Spleen (tissue), 11 donors: ENCODE results near the gene EPHB1. TPM values are rescaled to one million over a fixed set of nuclear protein-coding genes. Genes with fewer than 3 reads are reported as not detected.

Source experiments
- DNase-seq: peaks from one replicate; pipeline ENCODE4 v3.0.0-alpha.2; 2020
- H3K27ac ChIP-seq, 8 donors: fragments of 200-600 bp; sonication (generic) in 7 of 8; 1 replicate in 4 of 8; 2 replicates in 4 of 8; pipeline versions ENCODE4 v1.5.0 to v1.8.0; 2016 to 2021; ENCODE audit warnings: inconsistent platforms in 4 of 8, mild to moderate bottlenecking in 4 of 8, moderate library complexity in 1 of 8
- H3K27me3 ChIP-seq, 7 donors: fragments of 200-600 bp; sonication (generic) in 6 of 7; replicated peaks in 1 of 7; 1 replicate in 4 of 7; 2 replicates in 3 of 7; pipeline versions ENCODE4 v1.5.0 to v1.8.0; 2016 to 2021; ENCODE audit warnings: inconsistent platforms in 3 of 7, mild to moderate bottlenecking in 1 of 7
- H3K36me3 ChIP-seq, 6 donors: fragments of 200-600 bp; sonication (generic) in 5 of 6; 1 replicate in 4 of 6; 2 replicates in 2 of 6; pipeline versions ENCODE4 v1.5.0 to v1.8.0; 2016 to 2021; ENCODE audit warnings: inconsistent platforms in 2 of 6
- H3K4me1 ChIP-seq, 6 donors: fragments of 200-600 bp; sonication (generic) in 5 of 6; 1 replicate in 3 of 6; 2 replicates in 3 of 6; pipeline versions ENCODE4 v1.5.0 to v1.8.0; 2016 to 2021; ENCODE audit warnings: inconsistent platforms in 3 of 6
- H3K4me3 ChIP-seq, 8 donors: fragments of 200-600 bp; sonication (generic) in 7 of 8; 1 replicate in 4 of 8; 2 replicates in 4 of 8; pipeline versions ENCODE4 v1.5.0 to v1.8.0; 2016 to 2021; ENCODE audit warnings: inconsistent platforms in 4 of 8, mild to moderate bottlenecking in 4 of 8, moderate library complexity in 2 of 8
- H3K9me3 ChIP-seq, 8 donors: fragments of 200-600 bp; sonication (generic) in 7 of 8; 1 replicate in 4 of 8; 2 replicates in 4 of 8; pipeline versions ENCODE4 v1.5.0 to v1.8.0; 2016 to 2021; ENCODE audit warnings: inconsistent platforms in 4 of 8
- CTCF ChIP-seq, 11 experiments: fragments of 200-600 bp in 7 of 11; fragments of 450-650 bp in 4 of 11; sonication (generic) in 4 of 11; IDR thresholded peaks in 8 of 11; conservative IDR thresholded peaks in 3 of 11; 1 replicate in 7 of 11; 2 replicates in 4 of 11; pipeline versions ENCODE4 v1.4.0 to v1.8.0; 2016 to 2021; ENCODE audit warnings: antibody characterized with exemption in 11 of 11, inconsistent platforms in 4 of 11, mild to moderate bottlenecking in 1 of 11
- POLR2A ChIP-seq, 3 donors: fragments of 450-650 bp; IDR thresholded peaks; one replicate each; pipeline ENCODE4 v1.5.1; 2017; ENCODE audit warnings: antibody characterized with exemption in 3 of 3, mild to moderate bottlenecking in 1 of 3
- POLR2AphosphoS5 ChIP-seq, 3 donors: sonication (generic); formaldehyde crosslinking; IDR thresholded peaks; one replicate each; pipeline ENCODE4 v1.5.1; 2017; ENCODE audit warnings: antibody characterized with exemption in 3 of 3
- WGBS, 5 donors: extraction: QIAGEN DNeasy Blood & Tissue Kit in 3 of 5; methylation state at CpG; one replicate each; pipeline versions ENCODE4 v1.1.5 to v1.1.7; 2013 to 2018; 5-methylcytosine and 5-hydroxymethylcytosine counted together
- intact Hi-C: fragments of 100-400 bp; cut with DNase I; formaldehyde crosslinking; loops from one replicate; pipeline ENCODE4 v1.15.0; 2023; ENCODE audit warnings: low total_unique reads
- polyA plus RNA-seq, 3 donors: library from polyadenylated mRNA; stranded (reverse); fragments of 200-250 nt; gene quantifications; one replicate each; pipeline ENCODE4 v1.2.1, GENCODE V29; 2013
- total RNA-seq, 7 donors: library from RNA; depleted of rRNA in 3 of 7; stranded (reverse); fragments of >200 nt in 3 of 7; fragmentation: NEBNext Ultra II Directional in 4 of 7; extraction: Animal tissue kit (Norgen Biotek cat#: 25700) in 4 of 7; gene quantifications; one replicate each; pipeline versions ENCODE4 v1.1.0 to v1.2.1, GENCODE V29; 2016 to 2021
- donor health status: healthy with polysubstance abuse.
- donor health status: DM: no; HTN: no; CAD: no; lungs with moderate emphysema.
- donor health status: DM: no; HTN: no; CAD: no.
- donor health status: Bipolar disorder and iron deficiency.
- donor health status: healthy.
- donor health status: DM: no; HTN: no; CAD: no.
- donor health status: DM: yes; HTN: yes; CAD: no.

The EPHB1 gene
- total and polyA plus RNA-seq, 10 donors, result 0.20 to 14.0 (median 3.0) TPM

- TF ChIP-seq POLR2A (IDR thresholded peaks at IDR 0.05) (no peak), CTCF (IDR thresholded peaks at IDR 0.05 in 8 of 11, conservative IDR thresholded peaks at IDR 0.05 in 3 of 11) (no peak), POLR2AphosphoS5 (IDR thresholded peaks at IDR 0.05) (no peak)
- H3K27ac ChIP-seq, result no peak overlapping the region
- no peaks in the 10 kb centered on the region for H3K4me1 ChIP-seq
- DNase-seq, result no peak
- intact Hi-C loops, result no loop called here
- H3K27me3 ChIP-seq, result no peaks in the 10 kb centered on the region
- no peaks in the 10 kb centered on the region for H3K9me3 ChIP-seq
- H3K4me3 ChIP-seq, result no peak overlapping the region
- H3K36me3 ChIP-seq, result no peaks in the 10 kb centered on the region
- 69 to 97% (median 95%) methylated on average over 5 of the region's 5 CpGs for WGBS, 5 donors
These were observed 363.5 kb downstream of the EPHB1 start for GRCh38 chr3:135158520-135158919.

- intact Hi-C loops, result no loop called here
- H3K9me3 ChIP-seq, result no peaks in the 10 kb centered on the region
- TF ChIP-seq CTCF (IDR thresholded peaks at IDR 0.05 in 8 of 11, conservative IDR thresholded peaks at IDR 0.05 in 3 of 11) (no peak), POLR2AphosphoS5 (IDR thresholded peaks at IDR 0.05) (no peak), POLR2A (IDR thresholded peaks at IDR 0.05) (no peak)
- H3K36me3 ChIP-seq, result no peaks in the 10 kb centered on the region
- no peak overlapping the region for H3K4me3 ChIP-seq
- 34 to 73% (median 67%) methylated on average over 2 of the region's 2 CpGs for WGBS, 5 donors
- no peaks in the 10 kb centered on the region for H3K27me3 ChIP-seq
- H3K4me1 ChIP-seq, result no peaks in the 10 kb centered on the region
- DNase-seq, result no peak
- no peak overlapping the region for H3K27ac ChIP-seq
These were observed 364.7 kb downstream of the EPHB1 start for GRCh38 chr3:135159681-135160247.

GRCh38 chr3:135161425-135161824, 366.4 kb downstream of the EPHB1 start:
- no peak overlapping the region for H3K27ac ChIP-seq
- TF ChIP-seq CTCF (IDR thresholded peaks at IDR 0.05 in 8 of 11, conservative IDR thresholded peaks at IDR 0.05 in 3 of 11) (no peak), POLR2A (IDR thresholded peaks at IDR 0.05) (no peak), POLR2AphosphoS5 (IDR thresholded peaks at IDR 0.05) (no peak)
- no peaks in the 10 kb centered on the region for H3K4me1 ChIP-seq
- no peaks in the 10 kb centered on the region for H3K27me3 ChIP-seq
- 80 to 100% (median 83%) methylated on average over 1 of the region's 1 CpG for WGBS, 5 donors
- no peaks in the 10 kb centered on the region for H3K36me3 ChIP-seq
- no peak overlapping the region for H3K4me3 ChIP-seq
- intact Hi-C loops, result no loop called here
- DNase-seq, result no peak
- no peaks in the 10 kb centered on the region for H3K9me3 ChIP-seq

- H3K27ac ChIP-seq, result no peak overlapping the region
- no peak for DNase-seq
- TF ChIP-seq POLR2AphosphoS5 (IDR thresholded peaks at IDR 0.05) (no peak), CTCF (IDR thresholded peaks at IDR 0.05 in 8 of 11, conservative IDR thresholded peaks at IDR 0.05 in 3 of 11) (no peak), POLR2A (IDR thresholded peaks at IDR 0.05) (no peak)
- intact Hi-C loops, result no loop called here
- H3K36me3 ChIP-seq, result no peaks in the 10 kb centered on the region
- H3K4me1 ChIP-seq, result no peaks in the 10 kb centered on the region
- 93 to 96% (median 95%) methylated on average over 5 of the region's 5 CpGs for WGBS, 5 donors
- H3K27me3 ChIP-seq, result no peaks in the 10 kb centered on the region
- no peak overlapping the region for H3K4me3 ChIP-seq
- no peaks in the 10 kb centered on the region for H3K9me3 ChIP-seq
These were observed 368.6 kb downstream of the EPHB1 start for GRCh38 chr3:135163701-135164100.
